A549 treated with ZK216348 at 1 μM for 4 hours (cell line): ENCODE measurements around the gene FKRP. TPM values are rescaled to one million over a fixed set of nuclear protein-coding genes. Genes with fewer than 3 reads are reported as not detected.

Experiments
- total RNA-seq: library from RNA; stranded (reverse); fragments of 200-300 nt; extraction: Qiagen RNA extraction; gene quantifications from 5 replicates; pipeline ENCODE4 v1.2.3, GENCODE V29; 2022; ENCODE audit warnings: low read depth

The FKRP gene, protein sequence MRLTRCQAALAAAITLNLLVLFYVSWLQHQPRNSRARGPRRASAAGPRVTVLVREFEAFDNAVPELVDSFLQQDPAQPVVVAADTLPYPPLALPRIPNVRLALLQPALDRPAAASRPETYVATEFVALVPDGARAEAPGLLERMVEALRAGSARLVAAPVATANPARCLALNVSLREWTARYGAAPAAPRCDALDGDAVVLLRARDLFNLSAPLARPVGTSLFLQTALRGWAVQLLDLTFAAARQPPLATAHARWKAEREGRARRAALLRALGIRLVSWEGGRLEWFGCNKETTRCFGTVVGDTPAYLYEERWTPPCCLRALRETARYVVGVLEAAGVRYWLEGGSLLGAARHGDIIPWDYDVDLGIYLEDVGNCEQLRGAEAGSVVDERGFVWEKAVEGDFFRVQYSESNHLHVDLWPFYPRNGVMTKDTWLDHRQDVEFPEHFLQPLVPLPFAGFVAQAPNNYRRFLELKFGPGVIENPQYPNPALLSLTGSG
- 15.8 to 21.4 TPM (median 21.0 TPM) in 5 replicates for total RNA-seq

DNA sequence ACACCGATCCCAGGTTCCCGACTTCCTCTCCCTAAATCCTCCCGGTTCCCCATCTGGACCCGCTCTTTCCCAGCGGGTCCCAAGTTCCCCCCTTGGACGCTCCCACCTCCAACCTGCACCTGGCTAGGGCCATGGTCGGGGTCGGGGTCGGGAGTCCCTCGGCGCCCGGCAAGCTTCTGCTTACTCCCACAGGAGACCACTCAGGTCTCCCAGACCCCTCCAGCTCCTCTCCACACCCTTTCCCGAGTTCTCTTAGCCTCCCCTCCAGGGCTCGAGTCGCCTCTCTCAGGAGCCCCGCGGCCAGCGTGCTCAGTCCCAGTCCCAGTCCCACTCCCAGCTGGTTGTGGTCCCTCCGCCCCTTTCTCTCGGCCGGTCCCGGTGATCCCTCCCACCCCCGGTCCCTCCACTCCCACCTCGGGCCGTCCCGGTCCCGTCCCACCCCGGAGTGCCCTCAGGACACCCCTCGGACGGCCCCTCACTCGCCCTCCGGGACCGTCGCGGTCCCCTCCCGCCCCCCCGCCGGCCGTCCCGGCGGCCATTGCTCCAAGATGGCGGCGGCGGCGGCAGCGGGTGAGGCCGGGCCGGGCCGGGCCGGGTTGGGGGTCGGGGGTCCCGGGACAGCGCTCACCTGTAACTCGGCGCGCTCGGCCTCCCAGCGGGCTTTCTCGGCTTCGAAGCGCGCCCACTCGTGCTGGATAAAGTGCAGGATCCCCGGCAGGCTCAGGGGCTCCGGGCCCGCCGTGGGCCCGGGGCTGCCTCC, at the start of gene FKRP:
Gene FKRP, plus strand, starts transcription at position 537 of the 760 bp plus-strand sequence. CDS start 9,394 bp downstream, outside the sequence.

DNA sequence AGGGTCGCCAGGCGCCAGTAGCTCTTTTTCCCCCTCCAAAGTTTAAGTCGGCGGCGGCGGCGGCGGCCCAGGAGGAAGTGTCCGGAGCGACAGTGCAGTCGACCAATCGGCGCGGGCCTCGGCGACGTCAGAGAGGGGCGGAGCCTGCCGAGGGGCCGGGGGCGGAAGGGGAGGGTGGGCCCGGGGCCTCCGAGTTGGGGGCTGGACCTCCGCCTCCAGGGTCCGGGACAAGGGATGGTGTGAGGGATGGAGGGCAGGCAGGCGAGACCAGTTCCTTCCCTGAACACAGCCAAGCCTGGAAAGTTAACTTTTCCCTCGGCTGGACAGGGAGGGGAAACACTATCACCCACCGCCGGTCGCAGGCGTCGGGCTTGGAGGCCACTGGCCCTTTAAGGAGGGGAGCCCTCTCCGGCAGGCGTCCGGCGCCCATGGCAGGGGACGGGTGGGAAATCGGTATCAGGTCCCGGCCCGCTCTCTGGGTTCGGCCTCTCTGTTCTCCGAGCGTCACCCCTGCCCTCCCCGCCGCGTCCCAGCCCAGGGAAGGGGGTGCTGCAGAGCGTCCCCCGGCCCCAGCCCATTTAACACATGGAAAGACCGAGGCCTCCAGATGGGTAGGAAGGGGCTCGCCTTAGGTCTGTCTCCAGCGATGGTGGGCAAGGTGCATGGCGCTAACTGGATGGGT, 28.7 kb upstream of the FKRP start, which contains the start of gene PRKD2:
Gene PRKD2, minus strand, starts transcription at position 81 of the 682 bp plus-strand sequence. CDS start 744 bp downstream, outside the sequence.

DNA sequence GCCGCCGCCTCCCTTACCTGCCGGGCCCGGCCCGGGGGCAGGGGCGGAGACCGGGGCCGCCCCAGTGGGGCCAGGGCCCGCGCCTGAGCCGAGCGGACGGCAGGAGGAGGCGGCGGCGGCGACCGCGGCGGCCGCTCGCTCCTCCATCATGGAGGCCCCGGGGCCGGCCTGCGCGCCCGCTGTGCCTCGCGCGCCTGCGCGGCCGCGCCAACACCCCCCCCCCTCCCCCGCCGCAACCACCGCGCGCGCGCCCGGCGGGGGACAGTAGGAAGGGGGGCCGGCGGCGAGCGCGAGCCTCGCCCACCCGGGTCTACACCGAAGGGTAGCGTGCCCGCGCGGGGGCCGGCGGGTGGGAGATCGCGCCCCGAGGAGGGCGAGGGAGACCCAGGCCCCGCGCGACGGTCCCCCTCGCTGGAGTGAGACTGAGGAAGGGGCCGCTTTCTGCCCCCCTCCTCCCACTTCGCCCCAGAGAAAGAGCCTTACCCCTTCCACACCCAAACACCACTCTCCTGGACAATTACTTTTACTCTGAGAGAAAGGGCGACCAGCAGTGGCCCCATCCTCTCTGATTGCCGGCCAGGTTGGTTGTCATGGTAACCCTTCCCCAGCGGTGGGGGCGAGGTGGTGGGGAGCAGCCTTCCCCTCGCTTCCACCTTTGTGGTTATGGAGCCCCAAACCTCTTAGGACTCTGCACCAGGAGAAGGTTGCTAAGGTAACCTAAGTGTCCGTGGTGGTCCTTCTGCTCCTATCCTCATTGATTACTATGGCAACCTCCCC, 612 bp downstream of the FKRP start, which contains the start of gene STRN4:
Gene STRN4, minus strand, starts transcription at position 170 of the 777 bp plus-strand sequence. Its CDS starts 20 bp downstream, at position 150.

DNA sequence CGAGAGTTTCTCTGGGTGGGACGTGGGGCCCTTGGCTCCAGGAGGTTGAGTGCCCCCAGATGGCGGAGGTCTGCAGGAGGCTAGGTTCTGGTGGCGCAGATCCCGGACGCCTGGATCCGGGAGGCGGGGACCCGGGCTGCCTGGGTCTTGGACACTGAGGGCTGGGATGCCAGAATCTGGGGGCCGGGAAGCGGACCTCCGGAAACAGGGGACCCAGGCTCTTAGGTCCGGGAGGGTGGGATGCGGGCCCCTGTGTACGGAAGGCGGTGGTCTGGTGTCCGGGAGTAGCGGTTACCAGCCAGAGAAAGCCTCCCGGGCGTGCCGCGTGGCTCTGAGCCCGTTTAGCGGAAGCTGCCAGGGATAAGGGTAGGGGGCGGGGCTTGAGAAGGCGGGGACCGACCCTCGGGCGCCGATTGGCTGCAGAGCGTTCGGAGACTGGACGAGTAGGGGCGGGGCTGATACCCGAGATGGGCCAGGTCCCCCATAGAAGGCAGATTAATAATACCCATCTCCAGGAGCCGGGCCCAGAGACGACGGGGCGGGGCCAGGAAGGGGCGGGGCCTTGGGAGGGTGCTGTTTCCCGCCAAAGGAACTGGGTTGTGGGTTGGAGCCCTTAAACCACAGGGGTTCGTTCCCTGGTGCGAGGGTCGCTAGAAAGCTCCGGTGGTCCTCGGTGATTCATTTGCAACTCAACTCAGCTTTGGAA, 42.6 kb downstream of the FKRP start, which contains the start of gene SLC1A5:
Gene SLC1A5, minus strand, starts transcription at position 333 of the 706 bp plus-strand sequence. CDS start 629 bp downstream, outside the sequence.

Other genes starting within 250 kb of the FKRP start
- gene CALM3, start 144.7 kb upstream of the FKRP start, total RNA-seq = 192 to 272 TPM (median 253 TPM) in 5 replicates
- gene PTGIR, start 121.0 kb upstream of the FKRP start, total RNA-seq = 0.19 TPM in 1 of 5 replicates, not detected in the others
- not detected in 5 replicates for gene GNG8, start 109.9 kb upstream of the FKRP start, total RNA-seq
- 0.14 to 0.74 TPM (median 0.38 TPM) in 5 replicates for gene DACT3, start 84.9 kb upstream of the FKRP start, total RNA-seq
- gene PRKD2, start 28.9 kb upstream of the FKRP start, total RNA-seq = 18.8 to 34.2 TPM (median 32.2 TPM) in 5 replicates
- 55.5 to 95.1 TPM (median 89.6 TPM) in 5 replicates for gene STRN4, start 393 bp downstream of the FKRP start, total RNA-seq
- gene SLC1A5, start 42.5 kb downstream of the FKRP start, total RNA-seq = 178 to 276 TPM (median 249 TPM) in 5 replicates
- 201 to 316 TPM (median 311 TPM) in 5 replicates for gene AP2S1, start 104.8 kb downstream of the FKRP start, total RNA-seq
- gene ARHGAP35, start 114.9 kb downstream of the FKRP start, total RNA-seq = 21.3 to 33.1 TPM (median 29.7 TPM) in 5 replicates